Dedifferentiated amniotic fluid mesenchymal stem cell (primary cell): ENCODE measurements around the gene FAM3C.
A peak's percentile ranks its signal among the peaks of the same experiment; 100 is the strongest.

ENCODE experiments used
- DNase-seq: peaks from one replicate; pipeline ENCODE4 v3.0.0-alpha.2; 2016; ENCODE audit errors: extremely low spot score

The FAM3C gene

DNA sequence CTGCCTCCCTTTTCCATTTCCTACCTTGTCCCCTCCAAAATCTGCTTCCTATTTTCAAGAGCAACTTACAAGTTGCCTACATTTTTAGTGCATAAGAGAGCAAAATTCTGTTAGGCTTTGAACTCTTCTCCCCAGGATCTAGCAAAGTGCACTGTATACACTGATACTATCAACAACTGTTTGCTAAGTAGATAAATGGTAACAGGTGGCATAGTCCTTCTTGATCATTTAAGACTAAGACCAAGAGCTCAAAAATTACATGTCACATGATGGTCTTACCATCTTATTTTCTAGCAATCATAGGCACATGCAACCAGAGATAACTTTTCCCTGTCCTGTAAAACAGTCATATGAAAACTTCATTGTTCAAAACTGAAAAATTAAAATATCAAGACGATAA, 16.2 kb downstream of the FAM3C start:
- DNase-seq: no peak

GRCh38 chr7:121376979-121377378, 19.1 kb downstream of the FAM3C start:
- no peak for DNase-seq

DNA sequence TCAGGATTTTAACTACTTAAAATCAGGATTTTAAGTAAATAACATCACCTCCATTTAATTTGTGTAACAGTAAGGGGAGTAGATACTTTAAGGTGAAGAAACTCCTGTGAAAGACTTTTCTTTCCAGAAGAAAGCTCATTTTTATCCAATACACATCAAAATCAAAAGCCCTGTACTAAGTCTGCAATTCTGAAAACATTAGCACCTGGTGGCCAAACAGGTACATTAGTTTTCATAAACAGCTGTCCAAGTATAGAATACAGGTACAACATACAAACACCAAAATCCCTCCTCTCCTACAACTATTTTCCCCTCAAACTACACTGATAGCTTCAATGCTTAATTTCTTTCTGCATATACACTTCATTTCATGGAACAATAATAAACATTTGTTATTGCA, 22.9 kb downstream of the FAM3C start:
- DNase-seq: no peak

- no peak for DNase-seq
Measured at GRCh38 chr7:121372376-121373010, 23.6 kb downstream of the FAM3C start.

GRCh38 chr7:121371883-121372282, 24.2 kb downstream of the FAM3C start:
- DNase-seq: peak; percentile 24

- no peak for DNase-seq
Measured at GRCh38 chr7:121371367-121371766, 24.7 kb downstream of the FAM3C start.

DNA sequence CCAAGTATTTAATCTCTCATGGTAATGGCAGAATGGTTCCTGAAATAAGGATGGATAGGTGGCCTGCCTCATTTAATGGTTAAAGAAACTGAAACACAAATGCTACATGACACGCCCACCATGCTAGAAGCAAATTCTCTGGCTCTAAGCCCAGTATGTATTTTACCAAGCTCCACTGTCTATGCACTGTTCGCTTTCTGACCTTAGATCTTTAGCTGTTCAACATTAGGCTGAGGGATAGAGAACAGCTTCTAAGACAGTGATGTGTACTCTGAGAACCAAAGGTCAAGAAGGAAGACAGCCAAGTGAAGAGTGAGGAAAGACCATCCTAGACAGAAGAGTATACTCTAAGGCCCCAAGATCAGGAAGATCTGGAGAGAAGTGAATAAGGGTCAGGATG, 26.6 kb downstream of the FAM3C start:
- peak; percentile 40 for DNase-seq

DNA sequence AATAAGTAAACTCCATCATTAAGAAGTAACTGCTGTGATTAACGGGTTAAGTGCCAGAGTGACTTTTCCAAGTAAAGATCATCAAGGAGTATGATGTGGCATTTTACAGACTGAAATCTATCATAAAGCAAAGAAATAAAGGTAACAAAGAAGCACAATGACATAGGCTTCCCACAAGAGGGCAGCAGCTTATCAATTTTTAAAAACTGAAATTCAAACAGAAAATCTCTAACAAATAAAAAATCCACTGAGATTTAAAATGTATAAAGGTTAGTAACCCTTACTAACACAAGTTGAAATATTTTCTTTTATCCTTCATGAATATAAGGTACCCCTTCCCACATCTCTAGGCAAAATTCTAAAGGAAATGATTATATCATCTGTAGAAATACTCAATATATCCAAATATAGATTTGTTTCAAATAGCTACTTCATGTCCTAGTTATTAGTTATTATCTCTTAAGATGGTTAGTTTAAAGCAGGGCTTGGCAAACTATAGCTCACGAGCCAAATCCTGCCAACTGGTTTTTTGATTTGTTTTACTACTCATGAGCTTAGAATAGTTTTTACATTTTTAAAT, 29.2 kb downstream of the FAM3C start:
- peak; percentile 45 for DNase-seq

DNA sequence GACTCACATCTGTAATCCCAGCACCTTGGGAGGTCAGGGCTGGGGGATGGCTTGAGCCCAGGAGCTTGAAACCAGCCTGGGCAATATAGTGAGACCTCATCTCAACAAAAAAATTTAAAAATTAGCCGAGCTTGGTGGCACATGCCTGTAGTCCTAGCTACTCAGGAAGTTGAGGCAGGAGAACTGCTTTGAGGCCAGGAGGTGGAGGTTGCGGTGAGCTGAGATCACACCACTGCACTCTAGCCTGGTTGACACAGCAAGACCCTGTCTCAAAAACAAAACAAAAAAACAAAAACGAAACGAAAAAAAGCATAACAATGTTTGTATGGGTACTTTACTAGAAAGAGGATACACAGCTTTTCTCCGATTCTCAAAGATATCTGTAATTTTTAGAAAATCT, 35.5 kb downstream of the FAM3C start:
- no peak for DNase-seq

DNA sequence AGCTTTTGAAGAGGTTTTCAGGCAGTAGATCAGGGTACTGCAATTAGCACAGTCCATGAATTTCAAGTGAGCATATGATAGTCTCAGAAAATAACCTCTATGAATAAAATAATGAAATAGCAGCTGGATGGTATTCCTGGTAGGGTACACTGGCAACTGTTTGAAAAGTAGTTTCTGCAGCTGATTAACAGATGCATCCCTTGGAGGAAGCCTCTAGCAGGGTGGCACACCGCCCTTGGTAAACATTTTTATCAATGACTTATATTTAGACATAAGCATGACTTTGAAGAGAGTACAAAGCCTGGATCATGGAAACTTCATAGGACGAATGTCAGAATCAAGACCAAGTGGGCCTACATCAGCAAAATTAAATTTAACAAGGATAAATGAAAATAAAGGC, 40.5 kb downstream of the FAM3C start:
- DNase-seq: no peak

- no peak for DNase-seq
Measured at GRCh38 chr7:121352323-121352722, 43.8 kb downstream of the FAM3C start.

DNA sequence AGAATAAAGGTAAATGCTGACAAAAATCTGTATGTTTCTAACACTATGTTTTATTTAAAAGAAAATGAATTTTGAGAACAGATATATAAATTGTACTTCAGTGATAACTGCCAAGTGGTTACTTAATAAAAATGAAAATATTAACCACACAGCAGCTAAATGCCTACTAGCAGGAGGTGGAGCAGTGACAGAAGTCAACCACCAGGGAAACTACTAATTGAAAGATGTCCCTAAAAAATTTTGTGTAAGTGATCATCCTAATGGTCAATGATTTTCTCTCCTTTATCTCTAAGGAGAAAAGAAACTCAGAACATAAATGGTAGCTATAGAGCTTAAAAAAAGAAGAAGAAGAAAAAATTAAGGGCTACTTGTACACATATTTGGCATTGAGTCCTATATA, 44.4 kb downstream of the FAM3C start:
- no peak for DNase-seq

GRCh38 chr7:121344497-121344896, 51.6 kb downstream of the FAM3C start:
- no peak for DNase-seq

DNA sequence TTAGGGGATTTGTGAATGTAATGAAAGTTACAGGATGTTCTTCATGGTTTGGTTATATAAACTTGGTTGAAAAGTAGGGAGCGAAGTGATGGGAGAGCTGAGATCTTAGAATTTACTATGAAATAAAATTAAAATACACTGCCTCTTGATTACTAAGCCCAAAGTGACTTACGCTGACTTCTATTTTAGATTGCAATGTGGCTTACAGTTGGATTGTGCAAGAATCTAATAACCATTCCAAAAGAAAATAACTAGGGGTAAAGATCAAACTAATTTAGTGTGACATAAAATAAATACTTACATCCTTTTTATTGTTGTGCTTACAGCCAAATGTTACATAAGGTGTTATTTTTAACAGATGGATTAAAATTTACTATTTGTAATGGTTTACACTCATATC, 52.0 kb downstream of the FAM3C start:
- no peak for DNase-seq

DNA sequence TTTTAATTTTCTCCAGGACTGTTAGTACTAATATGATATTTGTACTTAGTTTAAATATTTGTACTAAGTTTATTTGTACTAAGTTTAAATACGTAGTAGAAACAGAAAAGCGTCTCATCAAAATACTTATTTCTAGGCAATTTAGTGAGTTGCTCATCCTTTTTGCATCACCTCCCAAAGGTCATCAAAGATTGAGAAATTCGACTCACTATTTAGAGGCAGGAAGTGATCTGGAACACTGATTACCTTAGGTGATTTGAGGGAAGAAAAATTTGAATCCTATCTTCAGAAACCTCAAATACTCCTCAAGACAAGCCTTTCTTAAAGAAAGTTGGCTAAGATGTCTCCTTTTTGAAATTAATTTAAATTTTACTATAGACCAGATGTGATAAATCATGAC, 52.8 kb downstream of the FAM3C start:
- no peak for DNase-seq

- DNase-seq: no peak
Measured at GRCh38 chr7:121342631-121343030, 53.5 kb downstream of the FAM3C start.

- DNase-seq: no peak
Measured at GRCh38 chr7:121341933-121342332, 54.2 kb downstream of the FAM3C start.

DNA sequence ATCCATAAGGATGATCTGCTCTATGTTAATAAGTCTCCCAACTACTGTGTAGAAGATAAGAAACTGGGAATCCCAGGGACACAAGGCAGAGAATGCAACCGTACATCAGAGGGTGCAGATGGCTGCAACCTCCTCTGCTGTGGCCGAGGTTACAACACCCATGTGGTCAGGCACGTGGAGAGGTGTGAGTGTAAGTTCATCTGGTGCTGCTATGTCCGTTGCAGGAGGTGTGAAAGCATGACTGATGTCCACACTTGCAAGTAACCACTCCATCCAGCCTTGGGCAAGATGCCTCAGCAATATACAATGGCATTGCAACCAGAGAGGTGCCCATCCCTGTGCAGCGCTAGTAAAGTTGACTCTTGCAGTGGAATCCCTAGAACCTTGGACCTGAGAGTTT, 57.0 kb downstream of the FAM3C start:
- DNase-seq: no peak

- DNase-seq: peak; percentile 27
Measured at GRCh38 chr7:121337398-121337797, 58.7 kb downstream of the FAM3C start.

GRCh38 chr7:121336579-121336978, 59.5 kb downstream of the FAM3C start:
- DNase-seq: no peak

DNA sequence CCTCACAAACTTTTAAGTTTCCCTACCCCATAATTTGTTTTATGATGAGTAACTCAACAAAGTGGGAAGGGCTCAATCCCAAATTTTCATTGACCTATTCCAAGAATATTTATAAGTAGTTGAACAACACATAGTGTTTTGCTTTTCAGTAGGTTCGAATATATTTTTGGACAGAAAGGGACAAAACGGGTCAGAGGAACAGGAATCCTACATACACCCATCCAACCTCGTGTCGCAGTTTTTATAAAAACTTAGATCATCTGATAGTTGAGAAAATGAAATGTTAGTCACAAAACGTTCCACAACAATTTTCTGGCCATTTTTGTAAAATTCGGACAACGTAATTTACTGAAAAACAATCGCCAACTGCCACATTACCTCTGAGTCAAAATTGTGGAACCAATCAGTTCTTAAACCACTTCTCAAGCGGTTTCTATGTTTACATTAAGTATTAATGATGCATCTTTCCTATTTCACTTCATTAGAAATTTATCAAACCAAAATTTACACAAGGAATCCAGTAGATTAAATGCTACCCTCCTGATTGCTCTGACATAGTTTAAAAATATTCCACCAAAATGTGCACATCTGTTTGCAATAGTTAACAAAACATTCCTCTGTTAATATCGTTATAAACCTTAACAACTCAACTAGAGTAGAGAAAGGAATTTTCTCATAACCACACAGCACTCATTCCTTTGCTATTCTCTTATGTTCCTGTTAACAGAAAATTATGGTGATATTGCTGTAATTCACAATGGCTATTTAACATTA, 61.0 kb downstream of the FAM3C start:
- no peak for DNase-seq

GRCh38 chr7:121334376-121334775, 61.7 kb downstream of the FAM3C start:
- no peak for DNase-seq

DNA sequence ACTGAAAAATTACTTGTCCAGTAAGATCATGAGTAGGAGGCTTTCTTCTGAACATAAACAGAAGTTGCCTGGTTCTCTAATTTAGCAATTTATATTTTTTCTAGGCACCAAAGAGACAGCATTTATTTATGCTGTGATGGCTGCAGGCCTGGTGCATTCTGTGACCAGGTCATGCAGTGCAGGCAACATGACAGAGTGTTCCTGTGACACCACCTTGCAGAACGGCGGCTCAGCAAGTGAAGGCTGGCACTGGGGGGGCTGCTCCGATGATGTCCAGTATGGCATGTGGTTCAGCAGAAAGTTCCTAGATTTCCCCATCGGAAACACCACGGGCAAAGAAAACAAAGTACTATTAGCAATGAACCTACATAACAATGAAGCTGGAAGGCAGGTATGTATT, 64.5 kb downstream of the FAM3C start:
- no peak for DNase-seq
